Activated CD4-positive, alpha-beta T cell treated with anti-CD3 and anti-CD28 coated beads, Interleukin-2, Interleukin-6, amounts not matched to agents 100 ng/mL and 50 ng/mL, durations not matched to agents 16 hours and 8 hours (primary cell): ENCODE measurements around the gene LIPC.

ENCODE experiments used
- DNase-seq: peaks from one replicate; pipeline ENCODE4 v3.0.0-alpha.2; 2020

Gene LIPC

GRCh38 chr15:58521293-58521991, 89.7 kb downstream of the LIPC start:
- no peak for DNase-seq

DNA sequence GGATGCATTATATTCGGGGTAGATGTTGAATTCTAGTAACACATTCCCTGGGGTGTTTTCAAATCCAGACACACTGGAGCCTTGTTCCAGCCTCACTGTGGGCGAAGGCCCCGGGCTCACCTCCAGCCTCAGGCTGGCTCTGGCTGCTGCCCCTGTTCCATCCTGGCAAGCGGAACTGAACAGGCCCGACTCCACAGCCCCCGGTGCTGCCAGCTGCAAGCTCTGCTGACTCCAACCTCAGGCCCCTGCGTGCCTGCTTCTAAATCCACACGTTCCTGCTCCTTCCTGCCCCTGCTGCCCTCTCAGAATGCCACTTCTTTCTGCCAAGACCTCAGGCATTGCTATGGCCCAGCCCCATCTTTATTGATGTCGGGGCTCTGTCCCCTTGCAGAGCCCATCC, 90.6 kb downstream of the LIPC start:
- DNase-seq = no peak

GRCh38 chr15:58522865-58523264, 91.1 kb downstream of the LIPC start:
- no peak for DNase-seq

GRCh38 chr15:58523634-58524033, 91.8 kb downstream of the LIPC start:
- no peak for DNase-seq

GRCh38 chr15:58524247-58524646, 92.5 kb downstream of the LIPC start:
- DNase-seq = no peak

- no peak for DNase-seq
These were observed 94.2 kb downstream of the LIPC start for GRCh38 chr15:58525991-58526421.

DNA sequence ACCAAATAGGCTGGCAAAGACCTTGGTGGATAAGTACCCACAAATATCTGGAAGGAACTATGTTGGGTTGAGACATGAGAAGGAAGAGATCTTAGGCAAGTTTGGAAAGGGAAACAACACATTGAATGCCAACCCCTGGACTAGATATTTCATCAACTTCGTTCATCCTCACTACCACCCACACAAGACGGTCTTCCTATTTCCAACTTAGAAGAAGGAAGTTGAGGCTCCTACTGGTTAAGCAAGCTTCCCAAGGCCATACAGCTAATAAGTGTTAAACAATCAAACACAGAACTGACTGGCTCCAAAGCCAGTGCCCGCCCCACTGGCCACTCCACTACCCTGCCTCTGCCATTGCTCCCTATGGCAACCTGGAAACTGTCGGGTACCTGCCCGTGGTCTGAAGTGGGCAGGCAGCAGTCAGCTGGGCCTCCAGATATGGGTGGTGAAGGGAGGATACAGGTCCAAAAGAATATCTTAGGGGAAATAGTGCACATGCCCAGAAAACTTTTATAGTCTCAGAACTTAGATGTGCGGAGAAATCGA, 94.9 kb downstream of the LIPC start:
- DNase-seq = no peak

DNA sequence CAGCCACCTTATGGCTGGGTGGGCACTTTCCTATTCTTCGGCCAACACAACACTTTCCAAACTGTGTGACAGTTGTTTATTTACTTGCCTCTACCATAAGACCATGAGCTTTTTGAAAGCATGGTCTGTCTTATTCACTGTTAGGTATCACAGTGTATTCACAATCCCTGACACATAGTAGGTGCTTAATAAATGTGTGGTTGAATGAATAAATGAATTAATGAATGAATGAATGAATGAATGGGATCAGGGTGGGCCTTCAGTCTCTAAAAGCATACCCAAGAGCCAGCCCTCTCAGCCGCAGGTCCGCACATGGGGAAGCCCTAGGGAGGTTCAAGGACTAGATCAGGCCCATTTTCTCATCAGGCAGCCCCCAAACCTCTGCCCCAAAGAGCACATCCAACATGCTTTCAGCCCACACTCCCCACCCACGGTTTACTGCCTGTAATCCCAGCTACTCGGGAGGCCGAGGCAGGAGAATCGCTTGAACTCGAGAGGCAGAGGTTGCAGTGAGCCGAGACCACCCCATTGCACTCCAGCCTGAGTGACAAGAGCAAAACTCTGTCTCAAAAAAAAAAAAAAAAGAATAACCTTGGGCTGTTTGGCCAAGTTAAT, 95.9 kb downstream of the LIPC start:
- no peak for DNase-seq

DNA sequence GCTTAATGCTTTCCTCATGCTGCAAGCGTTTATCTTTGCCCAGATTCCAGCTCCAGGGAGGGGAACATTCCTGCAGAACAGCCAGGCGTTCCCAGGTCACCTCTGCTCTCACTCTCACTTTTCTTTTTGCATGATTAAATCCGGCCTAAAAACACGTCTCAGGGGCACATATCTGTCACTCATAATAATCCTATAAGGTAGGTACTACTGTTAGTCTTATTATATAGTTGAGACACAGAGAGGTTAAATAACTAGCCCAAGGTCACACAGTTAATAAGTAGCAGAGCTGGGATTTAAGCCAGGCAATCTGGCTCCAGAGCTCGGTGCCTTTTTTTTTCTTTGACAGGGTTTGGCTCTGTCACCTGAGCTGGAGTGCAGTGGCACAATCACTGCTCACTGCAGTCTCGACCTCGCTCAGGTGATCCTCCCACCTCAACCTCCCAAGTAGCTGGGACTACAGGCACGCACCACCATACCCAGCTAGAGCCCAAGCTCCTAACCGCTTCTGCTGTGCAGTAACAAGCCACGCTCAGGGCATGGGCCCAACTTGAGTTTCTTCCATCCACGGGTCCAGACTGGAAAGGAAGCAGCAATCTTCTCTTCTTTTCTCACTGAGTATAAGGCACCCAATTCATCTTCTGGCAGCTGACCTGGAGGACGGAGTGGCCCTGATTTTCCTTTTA, 96.5 kb downstream of the LIPC start:
- no peak for DNase-seq

DNA sequence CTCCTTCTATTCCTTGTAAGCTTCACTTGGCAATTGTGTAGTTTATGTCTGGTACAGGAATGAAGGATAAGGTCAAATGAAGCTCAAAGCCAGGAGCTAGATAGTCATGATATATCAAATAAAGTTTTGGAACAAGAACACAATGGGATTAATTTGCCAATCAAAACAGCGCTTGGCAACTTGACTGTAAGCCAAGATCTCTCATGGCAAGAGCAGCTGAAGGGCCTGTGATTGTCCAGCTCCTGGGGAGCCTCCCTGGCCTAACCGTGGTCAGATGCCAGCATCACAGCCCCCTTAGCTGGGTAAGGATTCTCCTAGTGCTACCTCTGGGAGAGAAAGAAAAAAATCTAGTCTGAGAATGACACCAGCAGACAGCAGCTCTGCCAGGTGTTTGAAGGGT, 97.2 kb downstream of the LIPC start:
- no peak for DNase-seq

- DNase-seq = no peak
These were observed 98.3 kb downstream of the LIPC start for GRCh38 chr15:58530056-58530590.

GRCh38 chr15:58532126-58532525, 100.3 kb downstream of the LIPC start:
- no peak for DNase-seq

DNA sequence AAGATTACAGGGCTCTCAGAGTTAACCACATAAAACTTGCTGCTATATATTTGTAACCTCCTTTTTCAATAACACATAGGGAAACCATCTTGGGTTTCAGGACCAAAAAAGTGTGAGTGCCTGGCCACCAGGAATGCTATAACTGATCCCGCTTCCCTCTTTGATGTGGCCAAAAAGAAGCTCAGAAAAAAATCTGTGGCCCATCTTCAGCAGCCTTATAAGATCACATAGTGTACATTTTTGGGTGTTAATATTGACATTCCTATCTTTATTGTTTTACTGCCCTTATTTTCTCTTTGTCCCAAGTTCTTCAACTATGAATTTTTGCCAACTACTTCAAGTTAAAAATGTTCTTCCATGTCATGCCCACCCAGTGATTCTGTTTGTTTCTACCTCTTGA, 102.8 kb downstream of the LIPC start:
- DNase-seq = no peak

GRCh38 chr15:58535337-58535736, 103.5 kb downstream of the LIPC start:
- DNase-seq = no peak

DNA sequence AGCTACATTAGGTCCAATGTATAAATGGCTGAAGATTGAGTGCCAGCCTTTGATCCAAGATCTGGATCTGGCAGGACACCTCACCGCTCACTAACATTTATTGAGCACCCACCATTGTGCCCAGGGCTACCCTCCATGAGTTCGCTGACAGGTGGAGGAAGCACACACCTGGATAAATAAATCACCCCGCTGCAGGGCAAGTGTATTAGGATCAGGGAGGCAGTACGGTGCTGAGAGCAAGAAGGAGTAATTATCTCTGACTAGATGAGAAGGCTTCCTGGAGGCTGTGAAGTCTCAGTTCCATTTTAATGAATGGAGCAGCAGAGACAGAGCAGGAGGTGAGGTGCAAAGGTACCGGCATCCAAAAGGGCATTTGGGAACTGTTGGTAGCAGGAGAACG, 104.1 kb downstream of the LIPC start:
- no peak for DNase-seq

GRCh38 chr15:58536414-58536813, 104.6 kb downstream of the LIPC start:
- no peak for DNase-seq

DNA sequence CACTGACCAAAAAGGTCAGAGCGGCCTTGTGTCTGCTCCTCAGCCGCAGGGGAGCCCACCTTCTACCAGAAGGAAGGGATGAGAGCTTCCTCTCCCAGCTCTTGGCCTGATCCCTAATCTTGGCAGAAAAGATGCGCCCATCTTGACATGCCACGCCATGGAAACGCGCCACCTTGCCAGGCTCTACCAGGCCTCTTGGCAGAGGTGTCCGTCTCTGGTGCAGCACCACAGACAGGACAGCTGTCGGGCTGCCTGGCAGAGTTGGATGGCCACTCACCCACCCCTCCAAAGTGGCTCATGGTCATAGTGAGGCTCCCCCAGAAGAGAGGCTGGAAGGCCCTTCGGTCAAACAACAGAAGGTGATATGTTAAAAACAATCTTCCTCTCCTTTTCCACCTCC, 105.2 kb downstream of the LIPC start:
- DNase-seq = no peak

- no peak for DNase-seq
These were observed 106.5 kb downstream of the LIPC start for GRCh38 chr15:58538225-58538727.

- no peak for DNase-seq
These were observed 107.1 kb downstream of the LIPC start for GRCh38 chr15:58538901-58539300.

DNA sequence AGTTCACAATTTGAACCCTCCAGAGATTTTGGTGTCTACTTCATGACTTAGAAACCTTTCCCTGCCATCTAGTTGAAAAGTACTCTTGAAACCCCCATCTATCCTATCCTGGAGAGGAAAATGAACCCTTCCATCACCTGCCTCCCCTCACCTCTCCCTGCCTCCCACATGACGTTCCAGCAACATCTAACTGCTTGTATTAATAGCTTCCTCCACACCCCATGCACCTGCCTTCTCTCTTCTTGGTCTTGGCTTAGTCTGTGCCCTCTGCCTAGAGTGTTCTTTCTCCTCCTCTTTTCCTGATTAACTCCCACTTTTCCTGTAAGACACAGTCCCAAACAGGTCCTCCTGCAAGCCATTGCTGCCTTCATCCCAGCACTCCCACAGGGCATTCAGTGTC, 107.8 kb downstream of the LIPC start:
- no peak for DNase-seq

- DNase-seq = no peak
These were observed 109.8 kb downstream of the LIPC start for GRCh38 chr15:58541410-58542087.

DNA sequence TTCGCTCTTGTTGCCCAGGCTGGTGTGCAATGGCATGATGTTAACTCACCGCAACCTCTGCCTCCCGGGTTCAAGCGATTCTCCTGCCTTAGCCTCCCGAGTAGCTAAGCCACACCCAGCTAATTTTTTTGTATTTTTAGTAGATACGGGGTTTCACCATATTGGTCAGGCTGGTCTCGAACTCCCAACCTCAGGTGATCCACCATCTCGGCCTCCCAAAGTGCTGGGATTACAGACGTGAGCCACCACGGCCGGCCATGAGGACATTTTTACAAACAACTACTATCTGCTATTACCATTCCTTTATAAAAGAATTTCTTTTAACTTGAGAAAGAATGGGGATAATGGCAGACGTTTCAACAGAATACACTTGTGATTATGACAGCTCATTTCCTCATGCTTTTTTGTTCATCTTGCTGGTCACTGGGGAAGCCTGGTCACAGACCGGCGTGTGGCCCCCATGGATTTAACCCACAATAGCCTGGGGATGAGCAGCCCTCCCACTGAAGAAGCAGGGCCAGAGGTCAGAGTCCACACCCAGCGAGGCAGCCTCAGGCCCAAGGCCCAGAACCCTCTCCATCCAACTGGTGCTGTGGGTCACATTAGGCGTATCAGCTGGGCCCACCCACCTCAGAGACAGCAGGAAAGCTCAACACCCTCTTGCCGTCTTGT, 112.0 kb downstream of the LIPC start:
- no peak for DNase-seq
